Superior temporal gyrus (tissue), 1 donor: ENCODE results near the gene MS4A10.

ENCODE experiments used
- DNase-seq: peaks from one replicate; pipeline ENCODE4 v3.0.0-alpha.2; 2016; ENCODE audit errors: extremely low spot score

The MS4A10 gene

GRCh38 chr11:60825118-60825517, 40.0 kb downstream of the MS4A10 start:
- no peak for DNase-seq

- DNase-seq, result no peak
Measured at GRCh38 chr11:60825790-60826189, 40.7 kb downstream of the MS4A10 start.

- no peak for DNase-seq
Measured at GRCh38 chr11:60830478-60831142, 45.5 kb downstream of the MS4A10 start.

GRCh38 chr11:60831143-60831500, 46.0 kb downstream of the MS4A10 start:
- DNase-seq, result peak; percentile 94

- DNase-seq, result no peak
Measured at GRCh38 chr11:60831501-60832079, 46.5 kb downstream of the MS4A10 start.

- no peak for DNase-seq
Measured at GRCh38 chr11:60834742-60835533, 49.8 kb downstream of the MS4A10 start.

GRCh38 chr11:60835534-60835846, 50.4 kb downstream of the MS4A10 start:
- DNase-seq, result peak; percentile 17

GRCh38 chr11:60836866-60837515, 51.9 kb downstream of the MS4A10 start:
- DNase-seq, result no peak

- no peak for DNase-seq
Measured at GRCh38 chr11:60838132-60838531, 53.0 kb downstream of the MS4A10 start.

GRCh38 chr11:60840470-60841430, 55.6 kb downstream of the MS4A10 start:
- no peak for DNase-seq

GRCh38 chr11:60841797-60842667, 56.9 kb downstream of the MS4A10 start, which contains the start of gene CCDC86:
Gene CCDC86 (plus strand): TSS chr11:60842113. CDS start chr11:60842125, 12 bp downstream.
- peak; percentile 95 for DNase-seq

- DNase-seq, result peak; percentile 26
Measured at GRCh38 chr11:60842668-60843600, 57.8 kb downstream of the MS4A10 start.

- no peak for DNase-seq
Measured at GRCh38 chr11:60844045-60844869, 59.1 kb downstream of the MS4A10 start.

GRCh38 chr11:60844870-60845221, 59.7 kb downstream of the MS4A10 start:
- DNase-seq, result peak; percentile 17

- no peak for DNase-seq
Measured at GRCh38 chr11:60845338-60845737, 60.2 kb downstream of the MS4A10 start.

- no peak for DNase-seq
Measured at GRCh38 chr11:60847281-60847680, 62.1 kb downstream of the MS4A10 start.

GRCh38 chr11:60847896-60848295, 62.8 kb downstream of the MS4A10 start:
- DNase-seq, result no peak

GRCh38 chr11:60848714-60849151, 63.6 kb downstream of the MS4A10 start:
- DNase-seq, result no peak
